ENCODE data around the gene FGF18.

DNA sequence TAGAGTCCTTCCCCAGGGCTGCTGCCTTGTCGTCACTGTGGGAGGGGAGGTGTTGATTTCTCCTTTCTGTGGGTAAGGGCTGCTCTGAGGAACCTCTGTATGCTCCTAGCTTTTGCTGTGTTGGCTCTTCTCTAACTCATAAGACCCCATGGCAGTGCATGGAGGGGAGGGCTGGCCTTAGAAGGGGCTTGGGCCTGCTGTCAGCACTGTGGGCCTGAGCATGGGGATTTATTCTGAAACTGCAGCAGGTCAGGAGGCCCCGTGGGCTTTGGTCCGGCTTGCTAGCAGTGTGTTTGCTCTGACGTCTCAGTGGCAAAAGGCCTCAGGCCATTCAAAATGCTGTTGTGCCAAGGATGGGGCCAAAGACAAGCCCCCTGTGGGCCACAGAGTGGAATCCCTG, 6.8 kb downstream of the FGF18 start:
- TF ChIP-seq, protein P1, sequence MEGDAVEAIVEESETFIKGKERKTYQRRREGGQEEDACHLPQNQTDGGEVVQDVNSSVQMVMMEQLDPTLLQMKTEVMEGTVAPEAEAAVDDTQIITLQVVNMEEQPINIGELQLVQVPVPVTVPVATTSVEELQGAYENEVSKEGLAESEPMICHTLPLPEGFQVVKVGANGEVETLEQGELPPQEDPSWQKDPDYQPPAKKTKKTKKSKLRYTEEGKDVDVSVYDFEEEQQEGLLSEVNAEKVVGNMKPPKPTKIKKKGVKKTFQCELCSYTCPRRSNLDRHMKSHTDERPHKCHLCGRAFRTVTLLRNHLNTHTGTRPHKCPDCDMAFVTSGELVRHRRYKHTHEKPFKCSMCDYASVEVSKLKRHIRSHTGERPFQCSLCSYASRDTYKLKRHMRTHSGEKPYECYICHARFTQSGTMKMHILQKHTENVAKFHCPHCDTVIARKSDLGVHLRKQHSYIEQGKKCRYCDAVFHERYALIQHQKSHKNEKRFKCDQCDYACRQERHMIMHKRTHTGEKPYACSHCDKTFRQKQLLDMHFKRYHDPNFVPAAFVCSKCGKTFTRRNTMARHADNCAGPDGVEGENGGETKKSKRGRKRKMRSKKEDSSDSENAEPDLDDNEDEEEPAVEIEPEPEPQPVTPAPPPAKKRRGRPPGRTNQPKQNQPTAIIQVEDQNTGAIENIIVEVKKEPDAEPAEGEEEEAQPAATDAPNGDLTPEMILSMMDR (IDR thresholded peaks at IDR 0.05) = no peak
- TF ChIP-seq POLR2A (IDR thresholded peaks at IDR 0.05) = no peak
